SW 1271 (cell line): ENCODE data around the gene BTBD1.

Experiments used
- DNase-seq, 2 experiments: peaks; one replicate each; lab custom pipeline; 2025; lab: John Stamatoyannopoulos, UW

BTBD1 gene

DNA sequence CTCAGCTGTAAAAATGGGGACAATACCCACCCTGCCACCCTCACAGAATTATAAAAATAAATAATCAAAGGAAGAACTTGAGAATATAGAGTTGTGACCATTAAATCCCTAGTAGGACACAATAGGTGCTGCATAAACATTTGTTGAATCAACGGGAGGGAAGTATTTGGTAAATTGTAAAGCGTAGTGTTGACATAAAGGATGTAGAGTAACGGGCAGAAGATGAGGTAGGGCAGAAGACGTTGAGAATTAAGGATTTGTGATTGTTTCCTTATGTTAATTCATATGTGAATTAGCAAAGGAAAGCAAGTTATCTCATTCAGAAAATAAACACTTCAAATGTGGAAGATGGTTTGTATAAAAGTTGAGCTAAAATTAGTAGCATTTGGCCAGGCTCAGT, 73.9 kb downstream of the BTBD1 start:
- DNase-seq = no peak

DNA sequence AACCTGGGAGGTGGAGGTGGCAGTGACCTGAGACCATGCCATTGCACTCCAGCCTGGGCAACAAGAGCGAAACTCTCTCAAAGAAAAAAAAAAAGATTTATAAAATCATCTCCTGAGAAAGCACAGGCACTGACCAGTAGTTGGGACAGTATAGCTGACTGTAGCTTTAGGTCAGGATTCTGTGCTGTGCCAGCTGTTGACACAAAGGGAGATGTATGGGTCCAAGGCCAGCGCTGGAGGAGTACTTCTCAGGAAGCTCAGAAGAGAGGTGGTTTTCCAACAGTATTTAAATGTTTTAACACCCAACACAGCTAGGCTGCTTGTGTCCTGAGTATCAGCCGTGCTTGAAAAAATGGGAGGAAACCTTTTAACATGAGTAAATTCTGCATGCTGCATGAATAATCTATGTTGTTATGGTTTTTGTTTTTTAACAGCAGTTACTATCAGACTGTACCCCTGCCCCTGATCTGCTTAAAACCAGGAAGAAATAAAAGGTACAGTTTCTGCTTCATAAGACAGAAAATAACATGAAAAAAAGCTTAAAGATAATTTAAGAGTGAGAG, 74.5 kb downstream of the BTBD1 start:
- DNase-seq = no peak

DNA sequence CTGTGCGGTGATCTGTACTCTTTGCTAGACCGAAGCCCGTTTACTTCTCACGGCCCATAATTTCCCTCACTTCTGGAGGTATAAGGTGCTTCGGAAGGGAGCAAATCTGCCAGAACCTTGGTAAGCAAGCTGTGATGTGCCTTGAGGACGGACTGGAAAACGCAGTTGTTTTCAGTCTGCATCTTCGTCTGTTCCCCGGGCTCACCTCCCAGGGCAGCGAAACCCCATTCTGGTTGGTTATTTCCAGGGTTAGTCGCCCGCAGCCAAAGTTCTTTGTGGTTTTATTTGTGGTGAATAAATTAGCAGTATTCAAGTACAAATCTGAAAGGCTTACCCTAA, 80.6 kb downstream of the BTBD1 start:
- peak in 1 of 2 experiments; percentile 61 for DNase-seq

DNA sequence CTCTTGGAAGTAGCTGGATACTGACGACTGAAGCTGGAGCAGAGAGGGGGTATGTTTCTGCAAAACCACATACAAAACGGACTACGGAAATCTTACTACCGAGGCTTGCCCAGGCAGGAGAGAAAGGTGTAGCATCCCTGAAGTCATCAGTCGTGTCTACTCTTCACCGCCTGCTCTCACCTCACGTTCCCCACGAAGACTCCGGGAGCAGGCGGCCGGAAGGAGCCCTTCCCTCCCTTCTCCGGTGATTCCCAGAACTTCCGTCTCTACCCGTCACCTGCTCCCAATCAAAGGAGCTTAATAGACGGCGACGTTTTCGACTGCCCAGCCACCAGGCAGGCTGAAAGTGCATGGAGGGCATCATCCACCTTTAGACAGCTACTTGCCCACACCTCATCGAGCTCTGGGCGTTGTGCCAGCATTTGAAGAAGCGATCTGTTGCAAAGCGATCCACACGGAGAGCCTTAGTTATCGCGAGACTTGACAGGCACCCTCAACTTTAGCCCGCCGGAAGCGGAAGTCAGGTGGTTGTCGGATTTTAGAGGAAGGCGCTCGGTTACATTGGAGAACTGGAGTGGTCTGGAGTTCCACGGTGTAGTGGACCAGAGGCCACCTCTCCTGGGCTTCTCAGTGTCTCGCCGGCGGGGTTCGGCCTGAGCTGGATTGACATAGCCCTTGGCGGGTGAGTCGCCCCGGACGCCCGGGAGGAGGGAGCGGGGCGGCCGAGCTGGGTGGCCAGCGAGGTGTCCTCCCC, 81.2 kb downstream of the BTBD1 start, which contains the start of gene RAMAC:
TSS of gene RAMAC (plus strand) at position 523 of the 754 bp plus-strand sequence. CDS start 2,809 bp downstream, outside the sequence.
- DNase-seq = peak; percentile 95 to 98

DNA sequence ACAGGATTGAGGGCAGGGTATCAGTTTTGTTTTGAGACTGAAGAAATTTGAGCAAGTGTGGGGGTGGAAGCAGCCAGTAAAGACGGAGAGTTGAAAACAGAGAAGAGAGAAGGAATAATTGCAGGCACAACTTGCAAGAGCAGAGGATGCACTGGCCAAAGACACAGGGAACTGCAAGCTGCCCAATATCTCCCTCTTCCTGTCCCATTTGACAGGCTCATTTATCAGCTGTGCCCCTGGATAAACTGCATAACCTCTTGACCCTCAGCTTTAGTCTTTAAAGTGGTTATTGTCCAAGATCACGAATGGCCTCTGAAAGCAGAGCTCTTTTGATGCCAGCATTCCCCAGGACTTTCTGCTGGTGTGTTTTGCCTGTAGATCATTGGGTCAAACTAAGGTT, 86.1 kb downstream of the BTBD1 start:
- no peak for DNase-seq

DNA sequence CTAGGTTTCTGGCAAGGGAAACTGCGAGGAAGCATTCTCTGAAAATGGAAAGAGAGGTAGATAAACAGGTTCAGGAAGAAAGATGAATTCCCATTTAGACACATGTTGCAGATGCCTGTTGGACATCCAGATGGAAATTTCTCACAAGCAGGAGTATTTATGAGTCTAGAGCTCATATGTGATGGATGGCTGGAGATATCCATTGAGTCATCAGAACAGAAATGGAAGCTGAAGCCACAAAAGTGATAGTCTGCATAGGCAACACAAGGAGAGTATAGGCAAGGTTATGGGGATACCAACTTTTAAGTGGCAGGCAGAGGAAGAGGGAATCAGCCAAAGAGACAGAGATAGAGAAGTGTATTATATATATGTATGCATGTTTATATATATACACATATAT, 87.3 kb downstream of the BTBD1 start:
- DNase-seq = no peak

DNA sequence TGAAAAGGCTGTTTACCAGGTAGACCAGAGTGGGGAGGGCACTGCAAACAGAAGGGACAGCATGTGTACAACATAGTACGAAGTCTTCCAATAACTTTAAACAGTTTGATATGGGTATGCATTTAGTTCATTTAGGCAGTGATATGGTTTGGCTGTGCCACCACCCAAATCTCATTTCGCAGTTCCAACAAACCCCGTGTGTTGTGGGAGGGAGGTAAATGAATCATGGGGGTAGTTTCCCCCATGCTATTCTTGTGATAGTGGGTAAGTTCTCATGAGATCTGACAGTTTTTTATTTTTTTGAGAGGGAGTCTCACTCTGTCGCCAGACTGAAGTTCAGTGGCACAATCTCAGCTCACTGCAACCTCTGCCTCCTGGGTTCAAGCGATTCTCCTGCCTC, 88.6 kb downstream of the BTBD1 start:
- no peak for DNase-seq

DNA sequence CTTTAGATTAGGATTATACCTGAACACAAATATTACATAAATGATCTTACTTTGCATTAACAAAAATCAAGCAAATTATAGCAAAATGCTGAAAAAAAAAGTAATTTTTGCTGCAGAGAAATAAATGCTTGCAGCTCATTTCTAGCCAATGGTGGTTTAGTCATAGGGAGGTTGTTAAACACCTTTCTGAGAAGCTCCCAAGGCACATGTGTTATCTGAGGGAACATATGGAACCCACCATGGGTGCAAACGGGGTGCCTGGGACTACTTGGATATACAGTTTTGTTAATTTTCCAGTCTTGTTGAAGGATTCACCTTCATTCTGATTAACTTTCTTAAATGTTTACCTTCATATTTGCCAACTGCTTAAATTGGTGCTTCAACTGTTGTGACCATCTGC, 90.0 kb downstream of the BTBD1 start:
- DNase-seq = no peak

DNA sequence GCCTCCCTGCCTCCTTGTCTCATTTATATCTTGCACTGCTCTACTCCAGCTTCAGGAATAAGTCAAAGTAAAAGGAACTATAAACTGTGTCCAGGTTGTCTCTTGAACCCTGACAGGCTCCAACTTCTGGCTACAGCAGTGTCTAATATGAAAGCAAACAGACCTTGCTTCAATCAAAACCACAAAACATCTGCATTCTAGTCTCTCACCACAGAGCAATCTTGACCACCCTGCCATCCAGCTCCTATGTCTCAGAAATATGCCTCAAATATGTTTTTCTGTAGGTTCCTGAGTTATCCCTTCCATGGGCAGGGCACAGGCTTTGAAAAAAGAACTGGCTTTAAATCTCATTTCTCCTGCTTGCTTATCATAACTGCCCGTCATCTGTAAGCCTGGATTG, 94.1 kb downstream of the BTBD1 start:
- DNase-seq = no peak

DNA sequence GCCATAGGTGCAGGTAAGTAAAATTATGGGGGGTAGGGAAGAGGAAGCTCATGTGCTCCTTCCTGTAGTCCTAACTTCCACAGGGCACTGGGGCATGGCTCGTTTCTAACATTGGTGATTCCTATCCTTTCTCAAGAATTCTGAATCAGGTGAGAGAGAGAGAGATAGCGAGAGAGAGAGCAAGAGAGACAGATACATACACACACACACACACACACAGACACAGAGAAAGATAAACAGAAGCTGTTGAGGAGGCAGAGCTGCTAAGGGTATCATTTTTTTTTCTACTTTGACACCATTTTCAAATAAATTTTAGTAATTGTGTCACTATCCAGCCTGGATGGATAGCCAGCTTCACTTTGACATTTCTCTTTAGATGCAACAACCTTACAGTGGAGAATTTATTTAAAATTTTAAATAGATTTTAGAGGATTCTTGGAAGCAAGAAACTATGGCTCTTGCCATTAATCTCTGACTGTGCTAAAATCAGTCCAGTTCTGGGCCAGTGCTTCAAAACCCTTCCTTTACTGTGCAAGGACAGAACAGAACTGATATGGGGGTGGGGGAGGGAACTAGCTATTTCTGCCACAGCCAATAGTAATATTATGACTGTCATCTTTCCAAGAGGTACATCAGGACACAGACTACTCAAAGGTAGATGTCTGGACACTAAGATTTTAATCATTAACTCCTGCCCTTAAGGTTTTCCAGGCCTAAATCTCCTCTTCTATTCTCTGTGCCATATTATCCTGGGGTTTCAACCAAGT, 95.7 kb downstream of the BTBD1 start:
- no peak for DNase-seq

DNA sequence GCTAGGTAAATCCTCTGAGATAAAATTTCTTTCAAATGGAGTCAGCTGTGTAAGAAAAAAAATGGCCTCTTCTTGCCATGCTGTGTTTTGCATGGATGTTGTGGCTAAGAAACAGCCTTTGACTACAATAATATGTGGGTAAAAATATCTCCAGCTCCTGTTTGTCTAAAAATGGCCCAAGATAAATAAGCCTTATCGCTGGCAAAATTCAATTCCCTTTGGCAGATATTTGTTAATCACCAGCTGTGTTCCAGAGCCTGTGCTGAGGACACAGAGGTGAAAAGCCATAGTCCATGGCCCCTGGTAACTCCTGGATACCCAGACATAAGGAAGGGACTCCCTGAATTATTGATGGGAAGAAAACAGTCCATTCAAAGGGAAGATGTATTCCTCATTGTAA, 96.4 kb downstream of the BTBD1 start:
- DNase-seq = no peak

DNA sequence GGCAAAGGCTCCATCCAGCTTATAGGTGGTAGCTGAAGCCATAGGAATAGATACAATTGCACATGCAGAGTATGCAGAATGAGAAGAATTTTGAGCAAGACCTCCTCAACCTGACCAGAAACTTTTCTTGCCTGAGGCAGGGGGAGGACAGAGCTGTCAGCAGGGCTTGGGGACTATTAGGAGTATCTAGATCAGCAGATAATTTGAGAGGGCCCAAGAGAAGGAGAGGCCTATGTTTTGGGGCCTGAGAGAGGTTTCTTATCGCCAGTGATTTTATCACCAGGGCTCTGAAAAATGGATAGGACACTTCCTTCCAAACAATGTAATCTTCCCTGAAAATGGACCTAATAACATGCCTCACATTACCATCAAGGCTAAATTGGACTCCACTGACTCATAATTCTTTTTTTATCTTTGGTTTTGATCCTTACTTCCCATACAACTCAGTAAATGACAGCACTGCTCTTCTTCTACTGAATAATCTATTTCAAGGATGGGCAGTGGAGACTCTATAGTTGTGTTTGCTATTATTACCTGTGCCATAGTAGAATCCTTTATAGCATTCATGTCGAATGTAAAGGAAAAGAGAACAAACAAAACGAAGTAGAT, 96.9 kb downstream of the BTBD1 start:
- DNase-seq = no peak

DNA sequence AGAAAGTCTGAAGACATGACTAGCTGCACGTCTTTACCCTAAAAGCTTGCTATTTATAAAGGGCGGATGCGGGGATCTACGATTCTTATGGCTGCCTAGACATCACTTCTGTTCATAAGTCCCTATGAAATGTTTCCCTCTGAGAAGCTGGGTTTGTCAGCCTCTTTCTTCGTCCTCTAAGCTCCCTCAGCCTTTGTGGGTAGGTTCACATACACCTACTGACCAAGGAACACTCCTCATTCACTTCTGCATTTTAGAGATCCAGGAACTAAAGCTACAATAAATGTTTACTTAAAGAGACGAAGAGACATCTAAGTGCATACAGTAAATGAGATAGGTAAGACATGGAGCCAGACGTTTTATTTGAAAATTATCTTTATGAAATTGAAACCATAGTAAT, 97.7 kb downstream of the BTBD1 start:
- no peak for DNase-seq

DNA sequence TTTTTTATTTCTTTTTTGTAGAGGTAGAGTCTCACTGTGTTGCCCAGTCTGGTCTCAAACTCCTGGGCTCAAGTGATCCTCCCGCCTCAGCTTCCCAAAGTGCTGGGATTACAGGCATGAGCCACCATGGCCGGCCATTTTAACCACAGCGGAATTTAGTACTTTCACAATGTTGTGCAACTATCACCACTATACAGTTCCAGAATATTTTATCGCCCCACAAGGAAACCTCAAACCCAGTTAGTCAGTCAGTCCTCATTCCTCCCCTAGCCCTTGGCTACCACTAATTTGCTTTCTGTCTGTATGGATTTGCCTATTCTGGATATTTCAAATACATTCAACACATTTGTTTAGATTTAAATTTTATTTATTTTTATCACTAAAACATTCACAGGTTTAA, 99.0 kb downstream of the BTBD1 start:
- DNase-seq = no peak

DNA sequence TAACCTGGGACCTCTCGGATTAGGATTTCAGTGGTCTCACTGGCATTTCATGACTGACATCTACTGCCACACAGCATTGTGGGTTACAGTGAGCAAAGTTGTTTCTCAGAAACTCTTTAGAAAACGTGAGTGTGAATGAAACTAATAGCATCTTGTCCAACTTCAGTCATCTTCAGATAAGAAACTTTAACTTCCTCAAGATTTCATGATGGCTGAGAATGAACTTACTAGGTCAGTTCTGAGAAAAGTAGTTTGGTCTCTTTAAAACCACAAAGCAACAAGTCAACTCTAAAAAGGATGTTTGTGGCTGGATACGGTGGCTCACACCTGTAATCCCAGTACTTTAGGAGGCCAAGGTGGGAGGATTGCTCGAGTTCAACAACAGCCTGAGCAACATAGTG, 100.4 kb downstream of the BTBD1 start:
- no peak for DNase-seq
